ENCODE data around the gene KLF7. TPM values are rescaled to one million over a fixed set of nuclear protein-coding genes. Genes with fewer than 3 reads are reported as not detected.

Gene KLF7
- total and polyA plus RNA-seq, 9 donors = 9.5 to 68.1 (median 31.8) TPM

DNA sequence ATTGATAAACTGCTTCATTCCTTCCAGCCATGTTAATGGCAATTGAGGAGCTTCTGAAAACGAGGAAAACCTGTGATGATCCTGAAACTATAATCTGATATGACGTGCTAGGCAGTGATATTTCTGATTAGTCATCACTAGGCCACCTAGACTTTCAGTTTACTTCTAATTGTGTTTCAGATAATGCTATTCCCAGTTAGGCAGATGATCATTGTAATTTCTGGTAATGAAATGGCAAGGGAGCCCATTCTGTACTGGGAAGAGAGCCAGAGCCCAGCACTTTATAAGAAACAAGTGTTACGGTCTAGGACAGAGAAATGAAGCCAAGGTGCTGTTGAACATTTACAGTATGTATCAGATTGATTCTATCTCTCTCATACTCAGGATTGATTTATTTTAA, 120.2 kb downstream of the KLF7 start:
- Histone ChIP-seq H3K27me3 (no peaks in the 10 kb centered on the region), H3K36me3 (no peaks in the 10 kb centered on the region), H3K9me3 (no peaks in the 10 kb centered on the region), H3K4me1 (ENCODE audit: insufficient read depth) (no peaks in the 10 kb centered on the region), H3K4me3 (no peak overlapping the region), H3K27ac (no peak overlapping the region)
- DNase-seq = no peak
- TF ChIP-seq EP300 (IDR thresholded peaks at IDR 0.05) (no peak), POLR2A (IDR thresholded peaks at IDR 0.05) (no peak), CTCF (IDR thresholded peaks at IDR 0.05) (no peak)
- intact Hi-C loops (cut with DNase I) = loop anchor here in 3 of 4 donors (5.0 kb wide), 1 partner anchor 427 kb away; no protein-coding TSS in a partner anchor
- 68 to 81% (median 79%) methylated on average over 3 of the region's 3 CpGs for WGBS, 3 donors

GRCh38 chr2:207044379-207045362, 121.1 kb downstream of the KLF7 start:
- H3K36me3 ChIP-seq = no peaks in the 10 kb centered on the region
- WGBS, 3 donors = 93 to 95% (median 95%) methylated on average over 13 of the region's 13 CpGs
- no peak for DNase-seq
- H3K27me3 ChIP-seq = no peaks in the 10 kb centered on the region
- H3K4me3 ChIP-seq = no peak overlapping the region
- no peaks in the 10 kb centered on the region for H3K9me3 ChIP-seq
- H3K27ac ChIP-seq = no peak overlapping the region
- no peaks in the 10 kb centered on the region for H3K4me1 ChIP-seq (ENCODE audit: insufficient read depth)
- intact Hi-C loops (cut with DNase I) = loop anchor here in 3 of 4 donors (5.0 kb wide), 1 partner anchor 428 kb away; no protein-coding TSS in a partner anchor
- TF ChIP-seq EP300 (IDR thresholded peaks at IDR 0.05) = no peak
- TF ChIP-seq CTCF (IDR thresholded peaks at IDR 0.05) = no peak
- TF ChIP-seq POLR2A (IDR thresholded peaks at IDR 0.05) = no peak

- TF ChIP-seq POLR2A (IDR thresholded peaks at IDR 0.05) (no peak), CTCF (IDR thresholded peaks at IDR 0.05) (no peak), EP300 (IDR thresholded peaks at IDR 0.05) (no peak)
- no peaks in the 10 kb centered on the region for H3K36me3 ChIP-seq
- WGBS, 3 donors = 52 to 65% (median 53%) methylated on average over 1 of the region's 1 CpG
- DNase-seq = no peak
- no peaks in the 10 kb centered on the region for H3K9me3 ChIP-seq
- no peak overlapping the region for H3K4me3 ChIP-seq
- H3K27me3 ChIP-seq = no peaks in the 10 kb centered on the region
- H3K27ac ChIP-seq = no peak overlapping the region
- H3K4me1 ChIP-seq (ENCODE audit: insufficient read depth) = no peaks in the 10 kb centered on the region
- intact Hi-C loops (cut with DNase I) = no loop called here
Observed at GRCh38 chr2:207042841-207043240, 122.9 kb downstream of the KLF7 start.

- H3K9me3 ChIP-seq = no peaks in the 10 kb centered on the region
- no peak for DNase-seq
- no peaks in the 10 kb centered on the region for H3K36me3 ChIP-seq
- H3K4me3 ChIP-seq = no peak overlapping the region
- intact Hi-C loops (cut with DNase I) = no loop called here
- no peak overlapping the region for H3K27ac ChIP-seq
- TF ChIP-seq CTCF (IDR thresholded peaks at IDR 0.05) = no peak
- no peak for TF ChIP-seq EP300 (IDR thresholded peaks at IDR 0.05)
- no peak for TF ChIP-seq POLR2A (IDR thresholded peaks at IDR 0.05)
- WGBS, 3 donors = 47 to 50% (median 48%) methylated on average over 9 of the region's 9 CpGs
- no peaks in the 10 kb centered on the region for H3K4me1 ChIP-seq (ENCODE audit: insufficient read depth)
- no peaks in the 10 kb centered on the region for H3K27me3 ChIP-seq
Observed at GRCh38 chr2:207041786-207042554, 123.8 kb downstream of the KLF7 start.
